Upper lobe of left lung (tissue), 6 donors: ENCODE data around the gene ACTL10. TPM values are rescaled to one million over a fixed set of nuclear protein-coding genes. Genes with fewer than 3 reads are reported as not detected.

Experiments
- ATAC-seq, 2 donors: fragments of 200-7000 bp; cut with Tn5 transposase; one replicate each; pipeline ENCODE4 v1.9.1; 2022; ENCODE audit warnings: mild to moderate bottlenecking in 2 of 2, moderate library complexity in 2 of 2; ENCODE audit not compliant: low FRiP score in 2 of 2
- DNase-seq, 2 donors: peaks; one replicate each; pipeline ENCODE4 v3.0.0-alpha.2; 2019 to 2020
- H3K27ac ChIP-seq, 4 donors: fragments of 200-600 bp; sonication (generic); one replicate each; pipeline ENCODE4 v1.5.1; 2016 to 2019
- H3K27me3 ChIP-seq, 4 donors: fragments of 200-600 bp; sonication (generic); one replicate each; pipeline ENCODE4 v1.5.1; 2017 to 2019
- H3K36me3 ChIP-seq, 4 donors: fragments of 200-600 bp; sonication (generic); one replicate each; pipeline ENCODE4 v1.5.1; 2016 to 2019
- H3K4me1 ChIP-seq, 4 donors: fragments of 200-600 bp; sonication (generic); one replicate each; pipeline ENCODE4 v1.5.1; 2018 to 2019
- H3K4me3 ChIP-seq, 4 donors: fragments of 200-600 bp; sonication (generic); one replicate each; pipeline ENCODE4 v1.5.1; 2017 to 2019; ENCODE audit warnings: mild to moderate bottlenecking in 2 of 4, moderate library complexity in 1 of 4
- H3K9me3 ChIP-seq, 4 donors: fragments of 200-600 bp; sonication (generic); one replicate each; pipeline ENCODE4 v1.5.1; 2018 to 2019
- EP300 ChIP-seq, 4 donors: sonication (generic); formaldehyde crosslinking; IDR thresholded peaks; one replicate each; pipeline ENCODE4 v1.5.1; 2017; ENCODE audit warnings: antibody characterized with exemption in 4 of 4, control low read depth in 2 of 4
- POLR2A ChIP-seq, 4 donors: fragments of 450-650 bp; IDR thresholded peaks; one replicate each; pipeline ENCODE4 v1.5.1; 2016 to 2017; ENCODE audit warnings: antibody characterized with exemption in 4 of 4, mild to moderate bottlenecking in 2 of 4
- POLR2AphosphoS5 ChIP-seq, 2 donors: sonication (generic); formaldehyde crosslinking; IDR thresholded peaks; one replicate each; pipeline ENCODE4 v1.5.1; 2017; ENCODE audit warnings: antibody characterized with exemption in 2 of 2
- WGBS, 2 donors: methylation state at CpG; one replicate each; pipeline ENCODE4 v1.1.5; 2017 to 2018; 5-methylcytosine and 5-hydroxymethylcytosine counted together
- total RNA-seq, 6 donors: library from RNA; depleted of rRNA in 4 of 6; stranded (reverse); fragments of >200 nt in 4 of 6; gene quantifications; one replicate each; pipeline versions ENCODE4 v1.1.0 to v1.2.1, GENCODE V29; 2016 to 2021
- TF ChIP-seq, protein P1 (sequence below), 6 experiments: fragments of 450-650 bp in 4 of 6; fragments of 200-600 bp in 2 of 6; sonication (generic) in 2 of 6; IDR thresholded peaks; one replicate each; pipeline ENCODE4 v1.5.1; 2016 to 2019; ENCODE audit warnings: antibody characterized with exemption in 6 of 6
- donor health status: DM: no; HTN: no; CAD: no; lungs with moderate emphysema.
- donor health status: DM: no; HTN: yes; CAD: no; lungs with severe emphysema.

Gene ACTL10
- total RNA-seq, 6 donors from 2014 or later: 1.7 to 3.8 (median 2.1) TPM; not detected in 1

GRCh38 chr20:33649201-33649681 lies 17.5 kb upstream of the ACTL10 start:
- Histone ChIP-seq H3K27me3 (no peaks in the 10 kb centered on the region), H3K36me3 (peaks cover 8 to 18% (median 12%) of the 10 kb centered on the region in 4 donors), H3K27ac (peak overlapping the region in 3 of 4 donors; percentile 3 to 52 (median 34)), H3K4me3 (no peak overlapping the region), H3K4me1 (peaks cover 18 to 40% (median 34%) of the 10 kb centered on the region in 4 donors), H3K9me3 (no peaks in the 10 kb centered on the region)
- 51 to 59% methylated on average over 5 to 19 of the region's 19 CpGs for WGBS, 2 donors
- peak; percentile 58 to 77 for ATAC-seq
- TF ChIP-seq, protein P1, sequence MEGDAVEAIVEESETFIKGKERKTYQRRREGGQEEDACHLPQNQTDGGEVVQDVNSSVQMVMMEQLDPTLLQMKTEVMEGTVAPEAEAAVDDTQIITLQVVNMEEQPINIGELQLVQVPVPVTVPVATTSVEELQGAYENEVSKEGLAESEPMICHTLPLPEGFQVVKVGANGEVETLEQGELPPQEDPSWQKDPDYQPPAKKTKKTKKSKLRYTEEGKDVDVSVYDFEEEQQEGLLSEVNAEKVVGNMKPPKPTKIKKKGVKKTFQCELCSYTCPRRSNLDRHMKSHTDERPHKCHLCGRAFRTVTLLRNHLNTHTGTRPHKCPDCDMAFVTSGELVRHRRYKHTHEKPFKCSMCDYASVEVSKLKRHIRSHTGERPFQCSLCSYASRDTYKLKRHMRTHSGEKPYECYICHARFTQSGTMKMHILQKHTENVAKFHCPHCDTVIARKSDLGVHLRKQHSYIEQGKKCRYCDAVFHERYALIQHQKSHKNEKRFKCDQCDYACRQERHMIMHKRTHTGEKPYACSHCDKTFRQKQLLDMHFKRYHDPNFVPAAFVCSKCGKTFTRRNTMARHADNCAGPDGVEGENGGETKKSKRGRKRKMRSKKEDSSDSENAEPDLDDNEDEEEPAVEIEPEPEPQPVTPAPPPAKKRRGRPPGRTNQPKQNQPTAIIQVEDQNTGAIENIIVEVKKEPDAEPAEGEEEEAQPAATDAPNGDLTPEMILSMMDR (IDR thresholded peaks at IDR 0.05): no peak
- TF ChIP-seq POLR2A (IDR thresholded peaks at IDR 0.05) (no peak), POLR2AphosphoS5 (IDR thresholded peaks at IDR 0.05) (no peak), EP300 (IDR thresholded peaks at IDR 0.05) (no peak)
- DNase-seq: peak; percentile 79 to 91

DNA sequence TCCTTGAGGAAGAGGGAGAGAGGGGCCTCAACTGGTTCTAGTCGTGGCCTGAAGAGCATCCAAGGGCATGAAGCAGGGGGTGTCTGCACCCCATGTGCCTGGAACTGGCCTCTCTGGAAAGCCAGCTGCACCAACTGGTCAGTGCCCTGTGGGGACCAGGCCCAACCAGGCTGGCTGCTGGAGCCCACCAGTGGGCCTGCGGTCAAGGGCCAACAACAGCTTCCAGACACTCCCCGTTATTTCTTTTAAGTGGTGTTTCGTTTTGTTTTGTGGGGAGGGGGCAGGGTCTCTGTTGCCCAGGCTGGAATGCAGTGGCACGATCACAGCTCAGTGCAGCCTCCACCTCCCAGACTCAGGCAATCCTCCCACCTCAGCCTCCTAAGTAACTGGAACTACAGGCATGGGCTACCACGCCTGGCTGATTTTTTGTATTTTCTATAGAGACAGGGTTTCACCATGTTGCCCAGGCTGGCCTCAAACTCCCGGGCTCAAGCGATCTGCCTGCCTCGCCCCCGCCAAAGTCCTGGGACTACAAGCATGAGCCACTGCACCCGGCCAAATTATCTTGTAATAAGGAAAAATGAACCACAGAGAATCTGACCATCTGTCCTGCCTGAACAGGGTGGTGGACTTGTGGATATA lies 16.5 kb upstream of the ACTL10 start:
- WGBS, 2 donors: 83 to 84% methylated on average over 11 of the region's 11 CpGs
- no peak overlapping the region for H3K27ac ChIP-seq
- no peaks in the 10 kb centered on the region for H3K9me3 ChIP-seq
- no peak overlapping the region for H3K4me3 ChIP-seq
- DNase-seq (no peak), ATAC-seq (no peak)
- H3K27me3 ChIP-seq: no peaks in the 10 kb centered on the region
- TF ChIP-seq, protein P1 (IDR thresholded peaks at IDR 0.05): no peak
- H3K4me1 ChIP-seq: peaks cover 18 to 49% (median 43%) of the 10 kb centered on the region in 4 donors
- H3K36me3 ChIP-seq: peaks cover 0 to 8% (median 3%) of the 10 kb centered on the region in 4 donors

DNA sequence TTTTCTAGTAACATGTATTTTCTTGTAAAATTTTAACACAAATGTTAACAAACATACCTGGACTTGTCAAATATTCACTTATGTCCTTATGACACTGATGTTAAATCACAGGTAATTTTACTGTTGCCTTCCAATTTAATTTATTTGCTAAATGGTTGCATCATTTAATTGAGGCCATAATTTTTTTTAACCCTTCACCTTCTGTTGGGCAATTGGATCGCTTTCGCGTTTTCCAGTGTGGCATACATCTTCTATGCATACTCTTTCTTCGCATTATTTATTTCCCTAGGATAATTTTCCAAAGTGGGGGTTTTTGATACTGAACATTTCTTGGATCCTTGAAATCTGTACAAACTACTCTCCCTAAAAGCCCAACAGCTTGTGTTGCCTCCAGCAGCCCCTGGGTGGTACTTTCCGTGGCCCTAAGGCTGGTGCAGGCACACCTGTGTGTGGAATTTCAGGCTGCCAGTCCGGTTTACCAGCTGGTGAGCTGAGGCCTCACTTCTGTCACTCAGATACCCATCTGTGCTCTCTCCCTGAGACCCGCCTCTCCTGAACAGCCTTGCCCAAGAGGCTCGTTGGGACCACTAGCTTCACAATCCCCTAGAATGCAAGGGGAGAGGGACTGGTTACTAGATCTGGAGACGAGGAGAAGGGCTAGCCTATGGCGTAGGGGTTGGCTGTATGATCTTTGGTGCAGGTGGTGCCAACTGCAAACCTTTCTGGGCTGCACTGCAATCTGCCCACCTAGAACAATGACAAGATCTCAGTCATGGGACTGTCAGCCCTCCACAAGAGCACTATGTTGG lies 15.8 kb upstream of the ACTL10 start:
- H3K36me3 ChIP-seq: peaks cover 0 to 1% (median 0%) of the 10 kb centered on the region in 4 donors
- ATAC-seq: no peak
- no peak overlapping the region for H3K4me3 ChIP-seq
- H3K9me3 ChIP-seq: no peaks in the 10 kb centered on the region
- TF ChIP-seq, protein P1 (IDR thresholded peaks at IDR 0.05): peak in 1 of 6 experiments; percentile 22
- TF ChIP-seq POLR2A (IDR thresholded peaks at IDR 0.05): no peak
- no peak for DNase-seq
- H3K4me1 ChIP-seq: peaks cover 18 to 49% (median 43%) of the 10 kb centered on the region in 4 donors
- H3K27ac ChIP-seq: no peak overlapping the region
- WGBS, 2 donors: 81 to 85% methylated on average over 10 of the region's 10 CpGs
- H3K27me3 ChIP-seq: no peaks in the 10 kb centered on the region

DNA sequence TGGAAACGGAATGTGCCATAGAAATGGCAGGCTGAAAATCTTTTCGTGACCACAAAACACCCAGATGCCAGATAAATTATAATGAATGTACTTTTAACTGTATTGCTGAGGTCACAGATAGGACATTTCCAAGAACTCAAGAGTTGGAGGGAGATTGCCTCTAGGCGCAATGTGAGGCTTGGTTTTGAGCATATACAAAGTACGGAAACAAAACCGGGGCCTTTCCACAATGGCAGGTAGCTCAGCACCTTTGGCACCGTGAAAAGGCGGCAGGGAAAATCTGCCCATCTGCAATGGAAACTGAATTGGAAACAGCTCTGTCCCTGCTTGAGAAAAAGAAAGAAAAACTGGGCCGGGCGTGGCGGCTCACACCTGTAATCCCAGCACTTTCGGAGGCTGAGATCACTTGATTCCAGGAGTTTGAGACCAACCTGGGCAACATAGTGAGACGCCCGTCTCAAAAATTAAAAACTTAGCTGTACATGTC lies 15.1 kb upstream of the ACTL10 start:
- TF ChIP-seq EP300 (IDR thresholded peaks at IDR 0.05) (no peak), POLR2A (IDR thresholded peaks at IDR 0.05) (no peak), POLR2AphosphoS5 (IDR thresholded peaks at IDR 0.05) (no peak)
- TF ChIP-seq, protein P1 (IDR thresholded peaks at IDR 0.05): no peak
- Histone ChIP-seq H3K27me3 (no peaks in the 10 kb centered on the region), H3K4me1 (peaks cover 18 to 49% (median 43%) of the 10 kb centered on the region in 4 donors), H3K36me3 (peaks cover 0 to under 1% (median 0%) of the 10 kb centered on the region in 4 donors), H3K9me3 (no peaks in the 10 kb centered on the region), H3K27ac (no peak overlapping the region), H3K4me3 (no peak overlapping the region)
- 77 to 86% methylated on average over 13 of the region's 13 CpGs for WGBS, 2 donors
- ATAC-seq: no peak
- no peak for DNase-seq
